Astrocyte (in vitro differentiated cells and primary cell): ENCODE data around the gene HES1. TPM values are rescaled to one million over a fixed set of nuclear protein-coding genes. Genes with fewer than 3 reads are reported as not detected.

Source experiments
- DNase-seq: peaks from one replicate; pipeline ENCODE4 v3.0.0-alpha.2; 2010; ENCODE audit warnings: low read depth
- FAIRE-seq: peaks from 2 replicates; lab custom pipeline; 2011; peaks lifted over from hg19 to GRCh38; lab: Jason Lieb, UNC
- H2AFZ ChIP-seq: 2 replicates; pipeline ENCODE4 v1.6.0; 2012; ENCODE audit warnings: low read depth, low read length, inconsistent platforms
- H3K27ac ChIP-seq: 2 replicates; pipeline ENCODE4 v1.5.1; 2011; ENCODE audit warnings: low read depth, low read length, inconsistent platforms
- H3K27me3 ChIP-seq: 2 replicates; pipeline ENCODE4 v1.6.0; 2011; ENCODE audit warnings: low read length, inconsistent platforms; ENCODE audit not compliant: insufficient read depth
- H3K36me3 ChIP-seq: 2 replicates; pipeline ENCODE4 v1.5.1; 2011; ENCODE audit warnings: low read length, inconsistent platforms; ENCODE audit not compliant: insufficient read depth
- H3K4me1 ChIP-seq: 2 replicates; pipeline ENCODE4 v1.5.1; 2011; ENCODE audit warnings: low read length, inconsistent platforms; ENCODE audit not compliant: insufficient read depth
- H3K4me2 ChIP-seq: 2 replicates; pipeline ENCODE4 v1.6.0; 2012; ENCODE audit warnings: low read length, inconsistent platforms
- H3K4me3 ChIP-seq: 2 replicates; pipeline ENCODE4 v1.5.1; 2011; ENCODE audit warnings: low read depth, mild to moderate bottlenecking, low read length, inconsistent platforms; ENCODE audit not compliant: insufficient read depth
- H3K79me2 ChIP-seq: 2 replicates; pipeline ENCODE4 v1.6.0; 2012; ENCODE audit warnings: mild to moderate bottlenecking, low read length, inconsistent platforms; ENCODE audit not compliant: insufficient read depth
- H3K9ac ChIP-seq: 2 replicates; pipeline ENCODE4 v1.6.0; 2012; ENCODE audit warnings: mild to moderate bottlenecking, low read length, inconsistent platforms
- H3K9me3 ChIP-seq: 2 replicates; pipeline ENCODE4 v1.5.1; 2012; ENCODE audit warnings: low read depth, mild to moderate bottlenecking, low read length, inconsistent platforms; ENCODE audit not compliant: insufficient read depth
- H4K20me1 ChIP-seq: 2 replicates; pipeline ENCODE4 v1.6.0; 2012; ENCODE audit warnings: low read length, inconsistent platforms; ENCODE audit not compliant: insufficient read depth
- H3K27ac Mint-ChIP-seq: one replicate; pipeline ENCODE4 v1.8.0; 2021; ENCODE audit warnings: mild to moderate bottlenecking, mixed read lengths; ENCODE audit not compliant: unreplicated experiment
- H3K27me3 Mint-ChIP-seq: one replicate; pipeline ENCODE4 v1.8.0; 2021; ENCODE audit warnings: low read depth, mixed read lengths; ENCODE audit not compliant: unreplicated experiment
- H3K36me3 Mint-ChIP-seq: one replicate; pipeline ENCODE4 v1.8.0; 2021; ENCODE audit warnings: low read depth, mixed read lengths; ENCODE audit not compliant: unreplicated experiment
- H3K4me1 Mint-ChIP-seq: one replicate; pipeline ENCODE4 v1.8.0; 2021; ENCODE audit warnings: low read depth, mixed read lengths; ENCODE audit not compliant: unreplicated experiment
- H3K4me3 Mint-ChIP-seq: one replicate; pipeline ENCODE4 v1.8.0; 2021; ENCODE audit warnings: mild to moderate bottlenecking, moderate library complexity, mixed read lengths; ENCODE audit not compliant: unreplicated experiment
- H3K9me3 Mint-ChIP-seq: one replicate; pipeline ENCODE4 v1.8.0; 2021; ENCODE audit warnings: mild to moderate bottlenecking, mixed read lengths; ENCODE audit not compliant: unreplicated experiment
- EZH2 ChIP-seq: IDR thresholded peaks from 2 replicates; pipeline ENCODE4 v1.6.1; 2012; ENCODE audit warnings: mild to moderate bottlenecking, low read length, inconsistent platforms; ENCODE audit not compliant: insufficient read depth
- total RNA-seq: library from RNA; stranded (reverse); gene quantifications from 2 replicates; pipeline ENCODE4 v1.2.1, GENCODE V29; 2021
- TF ChIP-seq, protein P1 (sequence below): IDR thresholded peaks from 2 replicates; pipeline ENCODE4 v1.5.1; 2011; ENCODE audit warnings: low read depth, mild to moderate bottlenecking, inconsistent platforms, low read length, moderate library complexity; ENCODE audit not compliant: insufficient read depth

HES1 gene
- total RNA-seq, 1 donor from 2014 or later = 46.5 TPM

DNA sequence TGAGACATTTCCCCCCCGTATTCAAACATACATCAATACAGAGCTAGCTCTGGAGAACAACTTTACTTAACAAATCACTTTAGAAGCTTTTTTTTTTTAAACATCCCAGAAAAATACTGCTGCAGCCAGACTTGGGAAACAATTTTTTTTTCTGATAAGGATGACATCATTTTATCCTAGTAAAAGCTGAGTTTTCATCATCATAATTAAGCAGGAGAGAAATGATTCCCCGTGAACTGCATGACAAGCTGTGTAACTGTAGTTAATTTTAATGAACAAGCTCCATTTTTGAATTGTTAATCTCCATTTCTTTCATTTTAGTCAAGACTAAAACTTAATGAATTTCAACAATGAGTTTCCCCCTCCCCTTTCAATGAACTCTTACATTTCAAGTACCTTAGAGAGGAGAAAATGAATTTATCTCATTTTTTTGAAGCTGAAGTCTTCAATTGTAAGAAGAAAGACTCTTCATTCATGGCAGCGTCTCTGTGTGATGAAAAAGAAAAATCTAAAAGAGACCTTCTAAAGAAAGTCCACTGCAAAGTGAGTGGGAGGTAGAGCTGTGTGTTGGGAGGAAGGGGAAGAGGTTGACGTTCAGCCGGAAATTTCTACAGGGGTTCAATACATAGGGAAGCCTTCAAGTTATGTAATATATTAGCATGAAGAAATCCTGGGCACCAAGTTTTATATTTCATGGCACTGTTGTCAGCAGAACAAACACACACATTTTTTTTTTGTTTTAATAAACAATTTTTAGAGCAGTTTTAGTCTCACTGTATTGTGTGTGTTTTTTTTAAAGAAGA is 31.7 kb downstream of the HES1 start:
- H3K9me3 ChIP-seq = peaks cover 3% of the 10 kb centered on the region
- H4K20me1 ChIP-seq = no peaks in the 10 kb centered on the region
- H3K27me3 Mint-ChIP-seq = peaks cover 70% of the 10 kb centered on the region
- no peak overlapping the region for H3K27ac Mint-ChIP-seq
- no peak overlapping the region for H3K27ac ChIP-seq
- no peak overlapping the region for H3K4me3 Mint-ChIP-seq
- H3K27me3 ChIP-seq = peaks cover 58% of the 10 kb centered on the region
- H3K4me1 ChIP-seq = no peaks in the 10 kb centered on the region
- peaks cover 4% of the 10 kb centered on the region for H3K9me3 Mint-ChIP-seq
- TF ChIP-seq, protein P1, sequence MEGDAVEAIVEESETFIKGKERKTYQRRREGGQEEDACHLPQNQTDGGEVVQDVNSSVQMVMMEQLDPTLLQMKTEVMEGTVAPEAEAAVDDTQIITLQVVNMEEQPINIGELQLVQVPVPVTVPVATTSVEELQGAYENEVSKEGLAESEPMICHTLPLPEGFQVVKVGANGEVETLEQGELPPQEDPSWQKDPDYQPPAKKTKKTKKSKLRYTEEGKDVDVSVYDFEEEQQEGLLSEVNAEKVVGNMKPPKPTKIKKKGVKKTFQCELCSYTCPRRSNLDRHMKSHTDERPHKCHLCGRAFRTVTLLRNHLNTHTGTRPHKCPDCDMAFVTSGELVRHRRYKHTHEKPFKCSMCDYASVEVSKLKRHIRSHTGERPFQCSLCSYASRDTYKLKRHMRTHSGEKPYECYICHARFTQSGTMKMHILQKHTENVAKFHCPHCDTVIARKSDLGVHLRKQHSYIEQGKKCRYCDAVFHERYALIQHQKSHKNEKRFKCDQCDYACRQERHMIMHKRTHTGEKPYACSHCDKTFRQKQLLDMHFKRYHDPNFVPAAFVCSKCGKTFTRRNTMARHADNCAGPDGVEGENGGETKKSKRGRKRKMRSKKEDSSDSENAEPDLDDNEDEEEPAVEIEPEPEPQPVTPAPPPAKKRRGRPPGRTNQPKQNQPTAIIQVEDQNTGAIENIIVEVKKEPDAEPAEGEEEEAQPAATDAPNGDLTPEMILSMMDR = no peak
- TF ChIP-seq EZH2 = no peak
- no peaks in the 10 kb centered on the region for H3K36me3 ChIP-seq
- peaks cover 2% of the 10 kb centered on the region for H3K36me3 Mint-ChIP-seq
- peaks cover 5% of the 10 kb centered on the region for H3K4me1 Mint-ChIP-seq
- no peak overlapping the region for H3K9ac ChIP-seq
- no peaks in the 10 kb centered on the region for H3K79me2 ChIP-seq
- no peak overlapping the region for H3K4me3 ChIP-seq
- no peak overlapping the region for H2AFZ ChIP-seq
- no peak overlapping the region for H3K4me2 ChIP-seq
- no peak for FAIRE-seq
- DNase-seq = no peak

- H3K4me1 Mint-ChIP-seq = peaks cover 5% of the 10 kb centered on the region
- H3K4me3 Mint-ChIP-seq = no peak overlapping the region
- Histone ChIP-seq H3K9me3 (peaks cover 3% of the 10 kb centered on the region), H2AFZ (no peak overlapping the region), H3K9ac (no peak overlapping the region), H3K36me3 (no peaks in the 10 kb centered on the region), H3K79me2 (no peaks in the 10 kb centered on the region), H3K4me2 (no peak overlapping the region), H3K27me3 (peaks cover 45% of the 10 kb centered on the region), H3K4me1 (no peaks in the 10 kb centered on the region), H4K20me1 (no peaks in the 10 kb centered on the region), H3K27ac (no peak overlapping the region), H3K4me3 (no peak overlapping the region)
- FAIRE-seq (no peak), DNase-seq (no peak)
- H3K9me3 Mint-ChIP-seq = peaks cover 7% of the 10 kb centered on the region
- peaks cover 61% of the 10 kb centered on the region for H3K27me3 Mint-ChIP-seq
- no peak for TF ChIP-seq EZH2
- TF ChIP-seq, protein P1 = no peak
- H3K27ac Mint-ChIP-seq = no peak overlapping the region
- H3K36me3 Mint-ChIP-seq = peaks cover 2% of the 10 kb centered on the region
Observed at GRCh38 chr3:194168994-194169393, 33.0 kb downstream of the HES1 start.

DNA sequence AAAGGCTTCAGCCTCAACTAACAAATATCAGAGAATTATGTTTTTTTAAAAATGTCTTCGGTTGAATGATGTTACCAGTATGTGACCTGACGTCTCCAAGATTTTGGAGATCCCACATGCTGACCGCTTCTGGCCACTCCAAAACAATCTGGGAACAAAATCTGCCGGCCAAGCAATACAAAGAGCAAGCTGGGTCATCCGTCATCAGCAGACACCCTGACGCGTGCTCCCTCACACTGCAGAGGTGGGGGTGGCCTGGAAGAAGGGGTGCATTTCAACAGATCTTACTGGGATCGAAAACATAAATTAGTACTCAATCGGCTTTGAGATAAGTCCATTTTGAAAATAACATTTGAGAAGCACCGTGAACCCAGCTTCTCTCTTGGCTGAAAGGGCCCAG is 33.6 kb downstream of the HES1 start:
- no peak for DNase-seq
- Histone ChIP-seq H3K9ac (no peak overlapping the region), H3K4me1 (no peaks in the 10 kb centered on the region), H4K20me1 (no peaks in the 10 kb centered on the region), H3K79me2 (no peaks in the 10 kb centered on the region), H3K9me3 (peaks cover 3% of the 10 kb centered on the region), H3K36me3 (no peaks in the 10 kb centered on the region), H3K4me2 (no peak overlapping the region), H3K4me3 (no peak overlapping the region), H3K27ac (no peak overlapping the region), H2AFZ (no peak overlapping the region), H3K27me3 (peaks cover 41% of the 10 kb centered on the region)
- Mint-ChIP-seq H3K27ac (no peak overlapping the region), H3K4me1 (peaks cover 5% of the 10 kb centered on the region), H3K4me3 (no peak overlapping the region), H3K9me3 (peaks cover 7% of the 10 kb centered on the region), H3K27me3 (peaks cover 59% of the 10 kb centered on the region), H3K36me3 (peaks cover 2% of the 10 kb centered on the region)
- no peak for FAIRE-seq
- TF ChIP-seq EZH2 = no peak
- TF ChIP-seq, protein P1 = no peak
